GM21423 (cell line): Measurements from ENCODE around the gene ZNF497.
A peak's percentile ranks its signal among the peaks of the same experiment; 100 is the strongest.

Experiments
- ATAC-seq: cut with Tn5 transposase; IDR thresholded peaks from one replicate; pipeline ENCODE4 v1.9.1; 2021; ENCODE audit warnings: mild to moderate bottlenecking, moderate library complexity; ENCODE audit not compliant: unreplicated experiment

ZNF497 gene

DNA sequence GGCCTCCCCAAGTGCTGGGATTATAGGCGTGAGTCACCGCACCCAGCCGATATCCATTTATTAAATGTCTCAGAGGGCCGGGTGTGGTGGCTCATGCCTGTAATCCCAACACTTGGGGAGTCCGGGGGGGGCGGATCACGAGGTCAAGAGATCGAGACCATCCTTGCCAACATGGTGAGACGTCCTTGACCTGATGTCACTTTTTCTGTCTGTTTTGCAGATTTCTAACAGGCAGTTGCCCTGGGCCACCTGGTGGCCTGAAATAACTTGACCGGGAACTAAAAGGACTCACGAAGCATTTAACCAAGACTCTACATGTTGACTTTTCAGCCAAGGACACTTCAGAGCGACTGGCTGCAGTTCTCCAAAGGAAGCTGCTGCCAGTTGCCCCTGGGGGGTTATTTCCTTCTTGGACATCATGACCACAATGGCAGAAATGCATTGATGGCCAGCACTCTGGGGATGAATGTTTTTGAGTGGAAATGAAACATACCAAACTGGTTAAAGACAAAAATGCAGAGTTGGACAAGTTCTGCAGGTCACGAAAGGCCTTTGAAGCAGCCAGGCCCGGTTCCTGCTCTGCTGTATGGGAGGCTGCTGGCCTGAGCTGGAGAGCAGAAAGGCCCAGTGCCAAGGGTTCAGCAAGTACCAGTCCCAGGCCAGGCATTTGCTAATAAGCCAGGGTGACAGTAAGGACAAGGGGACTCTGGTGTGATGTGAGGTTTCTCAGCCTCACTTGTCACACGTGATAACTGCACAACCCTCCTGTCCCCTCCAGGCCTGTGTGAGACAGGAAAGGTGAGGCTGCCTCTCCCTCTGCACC is 10.0 kb upstream of the ZNF497 start:
- no peak for ATAC-seq

GRCh38 chr19:58368561-58369360 is 6.2 kb upstream of the ZNF497 start:
- ATAC-seq, result no peak

- no peak for ATAC-seq
Observed at GRCh38 chr19:58367698-58368454, 5.3 kb upstream of the ZNF497 start.

- ATAC-seq, result no peak
Observed at GRCh38 chr19:58366585-58367430, 4.3 kb upstream of the ZNF497 start.

GRCh38 chr19:58364146-58364545 is 1.6 kb upstream of the ZNF497 start:
- no peak for ATAC-seq

DNA sequence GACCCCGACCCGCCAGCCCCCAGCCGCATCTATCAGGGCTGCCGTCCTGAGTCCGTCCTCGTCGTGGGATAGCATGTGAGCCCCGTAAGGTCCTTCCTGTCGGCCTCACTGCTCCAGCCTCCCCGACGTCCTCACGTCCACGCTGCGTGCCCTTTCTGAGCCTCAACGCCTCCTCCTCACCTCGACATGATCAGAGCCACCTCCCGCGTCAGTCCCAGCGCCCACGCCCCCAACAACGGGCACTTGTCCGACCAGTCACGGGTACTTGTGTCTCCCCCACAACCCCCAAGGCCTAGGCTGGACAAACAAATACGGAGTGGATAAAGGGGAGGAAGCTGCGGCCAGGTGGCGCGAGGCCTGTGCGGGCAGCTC is 665 bp downstream of the ZNF497 start:
- peak; percentile 2 for ATAC-seq

DNA sequence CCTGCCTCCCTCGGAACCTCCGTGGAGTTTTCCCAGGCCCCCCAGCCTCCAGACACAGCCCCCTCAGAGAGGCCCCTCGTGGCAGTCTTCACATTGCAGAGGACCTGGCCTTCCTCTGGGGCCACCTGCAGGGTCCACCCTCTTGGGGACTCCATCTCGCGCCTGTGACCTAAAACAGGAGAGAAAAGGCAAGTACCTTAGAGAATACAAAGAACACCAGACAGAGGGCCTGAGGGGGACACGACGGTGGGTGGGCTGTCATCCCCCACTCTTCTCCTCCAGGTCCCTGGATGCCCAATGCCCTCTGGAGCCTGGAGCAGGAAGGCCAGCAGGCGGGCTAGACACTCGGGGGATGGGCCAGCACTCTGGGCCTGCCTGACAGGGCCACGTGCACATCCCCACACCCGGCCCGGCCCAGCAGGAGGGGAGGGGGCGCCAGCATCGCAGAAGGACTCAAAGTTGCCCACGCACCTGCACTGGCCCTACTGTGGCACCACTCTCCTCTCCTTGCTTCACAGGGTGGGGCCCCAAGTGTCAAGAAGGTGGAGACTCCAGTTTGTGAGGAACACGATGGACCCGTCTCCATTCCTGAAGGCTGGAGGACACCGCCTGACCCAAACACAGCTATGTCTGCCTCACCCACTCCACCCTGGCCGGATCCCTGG is 4.9 kb downstream of the ZNF497 start:
- ATAC-seq, result no peak

DNA sequence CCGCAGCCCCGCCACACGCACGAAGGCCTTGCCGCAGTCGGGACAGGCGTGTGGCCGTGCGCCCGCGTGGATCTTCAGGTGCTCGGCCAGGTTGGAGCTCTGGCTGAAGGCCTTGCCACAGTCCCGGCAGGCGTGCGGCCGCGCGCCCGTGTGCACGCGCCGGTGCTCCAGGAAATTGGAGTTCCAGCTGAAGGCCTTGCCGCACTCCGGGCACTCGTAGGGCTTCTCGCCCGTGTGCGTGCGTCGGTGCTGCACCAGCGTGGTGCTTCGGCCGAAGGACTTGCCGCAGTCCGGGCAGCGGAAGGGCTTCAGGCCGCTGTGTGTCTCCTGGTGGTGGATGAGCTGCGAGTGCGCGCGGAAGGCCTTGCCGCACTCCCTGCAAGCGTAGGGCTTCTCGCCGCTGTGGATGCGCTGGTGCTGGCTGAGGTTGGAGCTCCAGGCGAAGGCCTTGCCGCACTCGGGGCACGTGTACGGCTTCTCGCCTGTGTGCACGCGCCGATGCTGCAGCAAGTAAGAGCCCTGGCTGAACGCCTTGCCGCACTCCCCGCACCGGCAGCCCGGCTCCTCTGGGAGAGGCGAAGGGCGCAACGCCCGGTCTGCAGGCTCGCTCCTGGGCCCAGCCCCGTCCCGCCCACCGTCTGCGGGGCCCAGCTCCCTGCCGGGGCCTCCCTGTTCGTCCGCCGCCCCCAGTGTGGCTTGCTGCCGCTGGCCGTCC is 5.6 kb downstream of the ZNF497 start:
- ATAC-seq, result no peak

- no peak for ATAC-seq
Observed at GRCh38 chr19:58355908-58356765, 6.4 kb downstream of the ZNF497 start.

GRCh38 chr19:58355215-58355796 is 7.2 kb downstream of the ZNF497 start:
- no peak for ATAC-seq

- no peak for ATAC-seq
Observed at GRCh38 chr19:58354478-58355030, 8.0 kb downstream of the ZNF497 start.

GRCh38 chr19:58353717-58354477 is 8.7 kb downstream of the ZNF497 start:
- ATAC-seq, result no peak

- ATAC-seq, result no peak
Observed at GRCh38 chr19:58352760-58353671, 9.5 kb downstream of the ZNF497 start, which contains the start of gene A1BG. A1BG (minus strand) TSS chr19:58353492; CDS start chr19:58353437, 55 bp downstream.

GRCh38 chr19:58351990-58352755 is 10.4 kb downstream of the ZNF497 start:
- no peak for ATAC-seq

DNA sequence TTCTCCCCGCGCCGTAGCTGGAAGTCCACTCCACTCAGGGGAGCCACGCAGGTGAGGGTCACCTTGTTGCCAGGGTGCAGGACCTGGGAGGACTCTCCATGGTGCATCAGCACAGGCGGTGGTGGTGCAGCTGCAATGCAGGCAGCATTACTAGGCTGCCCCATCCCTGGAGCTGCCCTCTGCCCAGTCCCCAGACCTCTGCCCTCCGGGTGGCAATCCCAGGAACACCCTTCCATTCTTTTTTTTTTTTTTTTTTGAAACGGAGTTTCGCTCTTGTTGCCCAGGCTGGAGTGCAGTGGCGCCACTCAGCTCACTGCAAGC is 11.0 kb downstream of the ZNF497 start:
- no peak for ATAC-seq
